ENCODE results near the gene DKKL1. TPM values are rescaled to one million over a fixed set of nuclear protein-coding genes. Genes with fewer than 3 reads are reported as not detected.
A peak's percentile ranks its signal among the peaks of the same experiment; 100 is the strongest.

Gene DKKL1
- total and polyA plus RNA-seq, 10 donors: 0.57 to 1.1 (median 0.68) TPM; not detected in 6

DNA sequence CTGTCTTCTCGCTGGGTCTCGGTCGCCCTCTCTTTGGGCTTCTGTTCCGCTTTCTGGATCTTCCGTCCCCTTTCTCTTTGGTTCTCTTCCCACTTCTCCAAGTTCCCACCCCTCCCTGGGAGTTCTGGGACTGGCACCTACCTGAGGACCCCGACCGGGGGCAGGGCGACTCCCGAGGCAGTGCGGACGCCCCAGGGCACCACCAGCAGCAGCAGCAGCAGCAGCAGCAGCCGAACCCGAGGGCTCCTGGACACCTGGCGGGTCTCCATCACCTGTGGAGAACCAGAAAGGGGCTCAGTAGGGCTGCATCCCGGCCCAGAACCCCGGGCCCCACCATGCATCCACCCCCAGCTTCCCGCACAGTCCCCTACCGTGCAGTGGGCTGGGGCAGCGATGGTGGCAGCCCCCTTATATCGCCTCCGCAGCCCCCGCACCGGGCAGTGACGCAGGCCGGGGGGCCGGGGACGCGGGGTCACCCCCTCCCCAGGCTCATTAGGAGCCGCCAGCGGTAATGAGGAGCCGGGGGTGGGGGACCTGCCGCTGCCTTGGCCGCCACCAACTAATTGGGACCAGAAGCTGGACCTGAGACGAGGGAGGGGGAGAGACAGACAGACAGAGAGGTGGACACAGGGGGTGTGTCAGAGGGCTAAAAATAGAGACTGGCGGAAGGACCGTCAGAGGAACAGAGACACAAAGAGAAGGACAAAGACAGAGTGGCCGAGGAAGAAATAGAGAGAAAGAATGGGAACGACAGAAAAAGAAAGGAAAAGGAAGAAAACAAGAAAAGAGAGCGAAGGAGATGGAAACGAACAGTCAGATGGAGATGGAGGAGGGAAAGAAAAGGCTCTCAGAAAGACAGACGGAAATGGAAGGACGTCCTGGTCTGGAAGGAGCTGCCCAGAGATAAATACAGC, 59.7 kb downstream of the DKKL1 start, which contains the start of gene PTH2:
Gene PTH2 (minus strand): TSS at position 371 of the 914 bp plus-strand sequence. CDS start 102 bp downstream, at position 269.
- Histone ChIP-seq H3K27me3 (replicated peaks in 1 of 7) (peaks cover 5 to 100% (median 85%) of the 10 kb centered on the region in 7 donors), H3K36me3 (no peaks in the 10 kb centered on the region), H3K4me3 (peak within 1 kb of the TSS in 7 of 8 donors; percentile 6 to 63 (median 18)), H3K27ac (no peak within 1 kb of the TSS), H3K4me1 (peaks cover 26 to 61% (median 42%) of the 10 kb centered on the region in 6 donors), H3K9me3 (no peaks in the 10 kb centered on the region)
- intact Hi-C loops (cut with DNase I; ENCODE audit: low total_unique reads): no loop called here
- 8 to 10% (median 9%) methylated on average over 32 to 42 of the region's 42 CpGs for WGBS, 5 donors
- TF ChIP-seq POLR2AphosphoS5 (IDR thresholded peaks at IDR 0.05) (no peak), POLR2A (IDR thresholded peaks at IDR 0.05) (no peak)
- TF ChIP-seq, protein P1, sequence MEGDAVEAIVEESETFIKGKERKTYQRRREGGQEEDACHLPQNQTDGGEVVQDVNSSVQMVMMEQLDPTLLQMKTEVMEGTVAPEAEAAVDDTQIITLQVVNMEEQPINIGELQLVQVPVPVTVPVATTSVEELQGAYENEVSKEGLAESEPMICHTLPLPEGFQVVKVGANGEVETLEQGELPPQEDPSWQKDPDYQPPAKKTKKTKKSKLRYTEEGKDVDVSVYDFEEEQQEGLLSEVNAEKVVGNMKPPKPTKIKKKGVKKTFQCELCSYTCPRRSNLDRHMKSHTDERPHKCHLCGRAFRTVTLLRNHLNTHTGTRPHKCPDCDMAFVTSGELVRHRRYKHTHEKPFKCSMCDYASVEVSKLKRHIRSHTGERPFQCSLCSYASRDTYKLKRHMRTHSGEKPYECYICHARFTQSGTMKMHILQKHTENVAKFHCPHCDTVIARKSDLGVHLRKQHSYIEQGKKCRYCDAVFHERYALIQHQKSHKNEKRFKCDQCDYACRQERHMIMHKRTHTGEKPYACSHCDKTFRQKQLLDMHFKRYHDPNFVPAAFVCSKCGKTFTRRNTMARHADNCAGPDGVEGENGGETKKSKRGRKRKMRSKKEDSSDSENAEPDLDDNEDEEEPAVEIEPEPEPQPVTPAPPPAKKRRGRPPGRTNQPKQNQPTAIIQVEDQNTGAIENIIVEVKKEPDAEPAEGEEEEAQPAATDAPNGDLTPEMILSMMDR (IDR thresholded peaks at IDR 0.05 in 8 of 11, conservative IDR thresholded peaks at IDR 0.05 in 3 of 11): no peak
- no peak for DNase-seq

DNA sequence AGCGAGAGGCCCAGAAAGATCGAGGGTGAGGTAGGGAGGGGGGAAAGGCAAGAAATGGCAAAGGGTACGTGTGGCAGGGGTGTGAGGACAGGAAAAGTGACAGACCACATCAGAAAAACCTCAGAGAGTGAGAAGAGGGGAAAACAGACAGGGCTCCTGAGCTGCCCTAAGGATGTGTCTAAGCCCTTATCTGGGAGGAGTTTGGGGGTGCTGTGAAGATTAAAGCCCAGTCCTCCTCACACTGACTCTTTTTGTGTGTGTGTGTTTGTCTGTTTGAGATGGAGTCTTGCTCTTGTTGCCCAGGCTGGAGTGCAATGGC, 60.3 kb downstream of the DKKL1 start:
- 2 to 9% (median 8%) methylated on average over 3 of the region's 3 CpGs for WGBS, 5 donors
- no peak for TF ChIP-seq POLR2AphosphoS5 (IDR thresholded peaks at IDR 0.05)
- TF ChIP-seq, protein P1 (IDR thresholded peaks at IDR 0.05 in 8 of 11, conservative IDR thresholded peaks at IDR 0.05 in 3 of 11): no peak
- TF ChIP-seq POLR2A (IDR thresholded peaks at IDR 0.05): no peak
- Histone ChIP-seq H3K27me3 (replicated peaks in 1 of 7) (peaks cover 5 to 100% (median 92%) of the 10 kb centered on the region in 7 donors), H3K36me3 (no peaks in the 10 kb centered on the region), H3K4me3 (no peak overlapping the region), H3K27ac (no peak overlapping the region), H3K4me1 (peaks cover 27 to 66% (median 46%) of the 10 kb centered on the region in 6 donors), H3K9me3 (no peaks in the 10 kb centered on the region)
- intact Hi-C loops (cut with DNase I; ENCODE audit: low total_unique reads): no loop called here
- no peak for DNase-seq

Other genes starting within 250 kb of the DKKL1 start
- 1 to 10 TPM; 2.7 to 9.6 (median 5.5) TPM for gene LIN7B, start 249.5 kb upstream of the DKKL1 start, total RNA-seq
- 1 to 10 TPM; 7.2 to 9.5 (median 9.2) TPM for gene LIN7B, start 249.5 kb upstream of the DKKL1 start, polyA plus RNA-seq
- 1 to 10 TPM in 4 of 7 donors, under 1 TPM in 2, not detected in 1; 0.70 to 5.4 (median 1.6) TPM for gene C19orf73, start 244.7 kb upstream of the DKKL1 start, total RNA-seq
- gene C19orf73, start 244.7 kb upstream of the DKKL1 start, polyA plus RNA-seq: 1 to 10 TPM; 3.9 to 5.5 (median 4.2) TPM
- gene PPFIA3, start 244.3 kb upstream of the DKKL1 start, total RNA-seq: 1 to 10 TPM; 3.6 to 9.5 (median 5.4) TPM
- gene PPFIA3, start 244.3 kb upstream of the DKKL1 start, polyA plus RNA-seq: 10 to 100 TPM in 1 of 3 donors, 1 to 10 TPM in 2; 6.9 to 17.2 (median 8.4) TPM
- gene HRC, start 208.5 kb upstream of the DKKL1 start, total RNA-seq: under 1 TPM in 2 of 7 donors, not detected in 5; 0.27 to 0.47 TPM
- gene HRC, start 208.5 kb upstream of the DKKL1 start, polyA plus RNA-seq: under 1 TPM; 0.07 to 0.27 (median 0.22) TPM
- 10 to 100 TPM in 5 of 7 donors, 1 to 10 TPM in 2; 3.6 to 28.7 (median 13.2) TPM for gene TRPM4, start 206.1 kb upstream of the DKKL1 start, total RNA-seq
- 10 to 100 TPM in 1 of 3 donors, 1 to 10 TPM in 2; 3.3 to 18.7 (median 4.6) TPM for gene TRPM4, start 206.1 kb upstream of the DKKL1 start, polyA plus RNA-seq
- gene SLC6A16, start 38.7 kb upstream of the DKKL1 start, total RNA-seq: 1 to 10 TPM; 2.1 to 6.9 (median 5.0) TPM
- 1 to 10 TPM; 2.7 to 5.0 (median 2.7) TPM for gene SLC6A16, start 38.7 kb upstream of the DKKL1 start, polyA plus RNA-seq
- 100 to 1,000 TPM; 297 to 516 (median 398) TPM for gene CD37, start 28.5 kb upstream of the DKKL1 start, total RNA-seq
- gene CD37, start 28.5 kb upstream of the DKKL1 start, polyA plus RNA-seq: 100 to 1,000 TPM; 401 to 452 (median 405) TPM
- 10 to 100 TPM in 6 of 7 donors, 1 to 10 TPM in 1; 8.9 to 24.7 (median 15.8) TPM for gene TEAD2, start 1.5 kb upstream of the DKKL1 start, total RNA-seq
- gene TEAD2, start 1.5 kb upstream of the DKKL1 start, polyA plus RNA-seq: 1 to 10 TPM; 5.8 to 8.4 (median 5.8) TPM
- gene KASH5, start 24.4 kb downstream of the DKKL1 start, total RNA-seq: under 1 TPM in 1 of 7 donors, not detected in 6; 0.41 TPM
- under 1 TPM; 0.11 to 0.32 (median 0.19) TPM for gene KASH5, start 24.4 kb downstream of the DKKL1 start, polyA plus RNA-seq
- gene PTH2, start 59.6 kb downstream of the DKKL1 start, total RNA-seq: not detected
- gene PTH2, start 59.6 kb downstream of the DKKL1 start, polyA plus RNA-seq: not detected
- gene GFY, start 61.5 kb downstream of the DKKL1 start, total RNA-seq: not detected
- gene GFY, start 61.5 kb downstream of the DKKL1 start, polyA plus RNA-seq: not detected
- gene SLC17A7, start 77.7 kb downstream of the DKKL1 start, total RNA-seq: under 1 TPM in 2 of 7 donors, not detected in 5; 0.10 to 0.13 TPM
- under 1 TPM; 0.07 to 0.12 (median 0.10) TPM for gene SLC17A7, start 77.7 kb downstream of the DKKL1 start, polyA plus RNA-seq
- 10 to 100 TPM; 76.0 to 94.3 (median 86.1) TPM for gene PIH1D1, start 87.9 kb downstream of the DKKL1 start, total RNA-seq
- gene PIH1D1, start 87.9 kb downstream of the DKKL1 start, polyA plus RNA-seq: 100 to 1,000 TPM in 2 of 3 donors, 10 to 100 TPM in 1; 85.3 to 140 (median 118) TPM
- gene ALDH16A1, start 89.3 kb downstream of the DKKL1 start, total RNA-seq: 10 to 100 TPM; 38.7 to 50.2 (median 45.8) TPM
- 10 to 100 TPM; 54.9 to 99.9 (median 94.9) TPM for gene ALDH16A1, start 89.3 kb downstream of the DKKL1 start, polyA plus RNA-seq
- 10 to 100 TPM; 11.2 to 32.8 (median 24.1) TPM for gene FLT3LG, start 110.3 kb downstream of the DKKL1 start, total RNA-seq
- gene FLT3LG, start 110.3 kb downstream of the DKKL1 start, polyA plus RNA-seq: 10 to 100 TPM; 16.4 to 26.4 (median 19.9) TPM
- 1,000 to 10,000 TPM; 2,521 to 3,132 (median 2,768) TPM for gene RPL13A, start 123.7 kb downstream of the DKKL1 start, total RNA-seq
- gene RPL13A, start 123.7 kb downstream of the DKKL1 start, polyA plus RNA-seq: 1,000 to 10,000 TPM; 6,561 to 7,408 (median 7,261) TPM
- gene RPS11, start 132.6 kb downstream of the DKKL1 start, total RNA-seq: 1,000 to 10,000 TPM; 1,555 to 3,509 (median 2,434) TPM
- over 10,000 TPM in 2 of 3 donors, 1,000 to 10,000 TPM in 1; 8,326 to 12,835 (median 11,104) TPM for gene RPS11, start 132.6 kb downstream of the DKKL1 start, polyA plus RNA-seq
- 100 to 1,000 TPM; 273 to 616 (median 435) TPM for gene FCGRT, start 148.8 kb downstream of the DKKL1 start, total RNA-seq
- 100 to 1,000 TPM; 144 to 364 (median 279) TPM for gene FCGRT, start 148.8 kb downstream of the DKKL1 start, polyA plus RNA-seq
- gene RCN3, start 164.1 kb downstream of the DKKL1 start, total RNA-seq: 10 to 100 TPM; 18.9 to 44.2 (median 42.8) TPM
- 10 to 100 TPM; 25.0 to 99.2 (median 89.9) TPM for gene RCN3, start 164.1 kb downstream of the DKKL1 start, polyA plus RNA-seq
- 10 to 100 TPM; 58.6 to 73.8 (median 70.0) TPM for gene NOSIP, start 216.7 kb downstream of the DKKL1 start, total RNA-seq
- gene NOSIP, start 216.7 kb downstream of the DKKL1 start, polyA plus RNA-seq: 100 to 1,000 TPM; 129 to 152 (median 149) TPM
- 1 to 10 TPM in 5 of 7 donors, under 1 TPM in 2; 0.37 to 7.9 (median 1.3) TPM for gene PRRG2, start 217.4 kb downstream of the DKKL1 start, total RNA-seq
- 1 to 10 TPM in 2 of 3 donors, under 1 TPM in 1; 0.91 to 2.3 (median 1.3) TPM for gene PRRG2, start 217.4 kb downstream of the DKKL1 start, polyA plus RNA-seq
- 10 to 100 TPM; 18.8 to 44.3 (median 34.6) TPM for gene PRR12, start 227.3 kb downstream of the DKKL1 start, total RNA-seq
- 10 to 100 TPM in 1 of 3 donors, 1 to 10 TPM in 2; 3.7 to 21.4 (median 3.9) TPM for gene PRR12, start 227.3 kb downstream of the DKKL1 start, polyA plus RNA-seq

Data from spleen (tissue), 11 donors.